NCI-H2227 treated with DMSO at 0.1 percent for 48 hours (cell line): ENCODE results near the gene CMIP.

ENCODE experiments used
- DNase-seq: peaks from one replicate; lab custom pipeline; 2025; lab: John Stamatoyannopoulos, UW

CMIP gene

GRCh38 chr16:81551151-81551808 lies 106.7 kb downstream of the CMIP start:
- no peak for DNase-seq

GRCh38 chr16:81551821-81552304 lies 107.3 kb downstream of the CMIP start:
- no peak for DNase-seq

GRCh38 chr16:81552743-81553079 lies 108.1 kb downstream of the CMIP start:
- no peak for DNase-seq

- no peak for DNase-seq
Observed at GRCh38 chr16:81553080-81553813, 108.6 kb downstream of the CMIP start.

GRCh38 chr16:81553814-81554675 lies 109.4 kb downstream of the CMIP start:
- no peak for DNase-seq

- no peak for DNase-seq
Observed at GRCh38 chr16:81554979-81555378, 110.4 kb downstream of the CMIP start.

GRCh38 chr16:81555660-81556059 lies 111.1 kb downstream of the CMIP start:
- no peak for DNase-seq

GRCh38 chr16:81556715-81557284 lies 112.2 kb downstream of the CMIP start:
- DNase-seq, result no peak

- no peak for DNase-seq
Observed at GRCh38 chr16:81558077-81558443, 113.5 kb downstream of the CMIP start.

GRCh38 chr16:81558444-81559175 lies 114.0 kb downstream of the CMIP start:
- DNase-seq, result no peak

GRCh38 chr16:81560979-81561657 lies 116.5 kb downstream of the CMIP start:
- no peak for DNase-seq

GRCh38 chr16:81562174-81562849 lies 117.7 kb downstream of the CMIP start:
- DNase-seq, result no peak

GRCh38 chr16:81562926-81563325 lies 118.3 kb downstream of the CMIP start:
- DNase-seq, result no peak

- no peak for DNase-seq
Observed at GRCh38 chr16:81564421-81564911, 119.9 kb downstream of the CMIP start.

GRCh38 chr16:81565321-81566028 lies 120.9 kb downstream of the CMIP start:
- DNase-seq, result no peak

GRCh38 chr16:81566086-81567007 lies 121.7 kb downstream of the CMIP start:
- no peak for DNase-seq

GRCh38 chr16:81567087-81567486 lies 122.5 kb downstream of the CMIP start:
- DNase-seq, result no peak

- DNase-seq, result no peak
Observed at GRCh38 chr16:81567987-81568748, 123.6 kb downstream of the CMIP start.
